ENCODE data around the gene KCNT2.

The KCNT2 gene

GRCh38 chr1:196466654-196467053, 141.6 kb downstream of the KCNT2 start:
- no peak overlapping the region for H3K4me3 ChIP-seq (ENCODE audit: low read depth, low read length)
- no peak for TF ChIP-seq CTCF (IDR thresholded peaks at IDR 0.05; ENCODE audit: low read depth, low read length)

- TF ChIP-seq CTCF (IDR thresholded peaks at IDR 0.05; ENCODE audit: low read depth, low read length), result no peak
These were observed 142.1 kb downstream of the KCNT2 start for GRCh38 chr1:196466166-196466565.

GRCh38 chr1:196464480-196464941, 143.7 kb downstream of the KCNT2 start:
- H3K4me3 ChIP-seq (ENCODE audit: low read depth, low read length), result no peak overlapping the region
- TF ChIP-seq CTCF (IDR thresholded peaks at IDR 0.05; ENCODE audit: low read depth, low read length), result no peak

More at GRCh38 chr1:196466166-196466565, 142.1 kb downstream of the KCNT2 start:
- no peak overlapping the region for H3K4me3 ChIP-seq (ENCODE audit: low read depth, low read length)

- no peak for TF ChIP-seq CTCF (IDR thresholded peaks at IDR 0.05; ENCODE audit: low read depth, low read length)
- no peak overlapping the region for H3K4me3 ChIP-seq (ENCODE audit: low read depth, low read length)
These were observed 146.2 kb downstream of the KCNT2 start for GRCh38 chr1:196462086-196462485.

GRCh38 chr1:196461521-196461920, 146.7 kb downstream of the KCNT2 start:
- TF ChIP-seq CTCF (IDR thresholded peaks at IDR 0.05; ENCODE audit: low read depth, low read length), result no peak
- H3K4me3 ChIP-seq (ENCODE audit: low read depth, low read length), result no peak overlapping the region

- H3K4me3 ChIP-seq (ENCODE audit: low read depth, low read length), result no peak overlapping the region
- no peak for TF ChIP-seq CTCF (IDR thresholded peaks at IDR 0.05; ENCODE audit: low read depth, low read length)
These were observed 148.9 kb downstream of the KCNT2 start for GRCh38 chr1:196459383-196459782.

GRCh38 chr1:196454792-196455191, 153.4 kb downstream of the KCNT2 start:
- no peak overlapping the region for H3K4me3 ChIP-seq (ENCODE audit: low read depth, low read length)
- no peak for TF ChIP-seq CTCF (IDR thresholded peaks at IDR 0.05; ENCODE audit: low read depth, low read length)
